ENCODE measurements around the gene HDX.

GRCh38 chrX:84441143-84441542 lies 61.1 kb downstream of the HDX start:
- TF ChIP-seq POLR2AphosphoS5 (IDR thresholded peaks at IDR 0.05; ENCODE audit: low read depth) (no peak), CTCF (conservative IDR thresholded peaks at IDR 0.05; ENCODE audit: low read depth in 2 of 2) (no peak), CREB1 (CRISPR knock-in tag; IDR thresholded peaks at IDR 0.05; ENCODE audit: low read depth) (no peak), EZH2 (IDR thresholded peaks at IDR 0.05; ENCODE audit: low read depth, unreplicated experiment) (no peak), EZH2phosphoT487 (IDR thresholded peaks at IDR 0.05; ENCODE audit: unreplicated experiment) (no peak), REST (IDR thresholded peaks at IDR 0.05; ENCODE audit: unreplicated experiment) (no peak), ETS1 (IDR thresholded peaks at IDR 0.05) (no peak)
